ENCODE data around the gene SBK2. TPM values are rescaled to one million over a fixed set of nuclear protein-coding genes. Genes with fewer than 3 reads are reported as not detected.

The SBK2 gene
- total and polyA plus RNA-seq, 9 of the 15 experiments (the other 6 are each of a cell fraction or from before 2014, with no cell fraction given) = not detected

DNA sequence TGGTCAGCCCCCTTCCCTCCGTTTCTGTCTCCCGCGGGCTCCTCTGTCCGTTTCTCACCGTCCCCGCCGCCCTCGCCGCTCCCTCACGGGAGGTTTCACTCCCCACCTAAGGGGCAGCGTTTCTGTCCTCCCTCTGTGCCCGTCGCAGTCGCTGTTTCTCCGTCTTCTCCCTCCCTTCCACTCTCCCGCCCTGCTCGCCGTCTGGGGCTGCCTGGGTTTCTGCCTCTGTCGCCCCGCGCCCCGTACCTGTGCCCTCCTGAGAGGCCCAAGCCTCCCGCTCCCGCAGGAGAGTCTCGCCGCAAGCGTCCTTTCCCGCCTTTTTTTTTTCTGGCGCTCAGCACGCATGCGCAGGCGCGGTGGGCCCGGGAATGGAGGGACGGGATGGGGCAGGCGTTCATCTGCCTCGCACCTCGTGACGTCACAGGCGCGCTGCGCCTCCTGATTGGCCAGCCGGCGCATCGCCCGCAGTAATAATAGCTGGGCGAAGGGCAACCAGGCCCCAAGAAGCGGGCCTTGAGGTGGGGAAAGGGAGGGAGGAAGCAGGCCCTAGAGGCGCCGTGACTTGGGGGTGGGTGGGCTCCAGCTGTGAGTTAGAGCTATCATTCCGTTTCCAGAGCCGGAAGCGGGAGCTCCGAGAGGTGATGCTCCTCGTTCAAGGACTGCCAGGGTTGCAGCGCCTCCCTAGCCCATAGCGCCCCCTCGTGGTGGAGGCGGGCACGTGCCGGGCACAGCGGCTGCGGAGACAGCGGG is 33.3 kb downstream of the SBK2 start (continued):
- TF ChIP-seq, protein P1, sequence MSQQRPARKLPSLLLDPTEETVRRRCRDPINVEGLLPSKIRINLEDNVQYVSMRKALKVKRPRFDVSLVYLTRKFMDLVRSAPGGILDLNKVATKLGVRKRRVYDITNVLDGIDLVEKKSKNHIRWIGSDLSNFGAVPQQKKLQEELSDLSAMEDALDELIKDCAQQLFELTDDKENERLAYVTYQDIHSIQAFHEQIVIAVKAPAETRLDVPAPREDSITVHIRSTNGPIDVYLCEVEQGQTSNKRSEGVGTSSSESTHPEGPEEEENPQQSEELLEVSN (IDR thresholded peaks at IDR 0.05; ENCODE audit: borderline replicate concordance in 1 of 2, extremely low read depth in 1 of 2, insufficient read depth in 1 of 2, insufficient read length in 1 of 2, low read depth in 1 of 2, low read length in 1 of 2, poor library complexity in 1 of 2, severe bottlenecking in 1 of 2) = peak; percentile 97 to 100
- TF ChIP-seq JUND (IDR thresholded peaks at IDR 0.05; ENCODE audit: borderline replicate concordance, low read depth, low read length) (peak; percentile 34), JUND (tag; IDR thresholded peaks at IDR 0.05; ENCODE audit: borderline replicate concordance, low read depth, low read length) (peak; percentile 32; the same call in 1 of the 3 replicates), HMGXB4 (CRISPR knock-in tag; IDR thresholded peaks at IDR 0.05) (peak; percentile 97), CREB1 (IDR thresholded peaks at IDR 0.05) (peak; percentile 94), CREB1 (CRISPR knock-in tag; IDR thresholded peaks at IDR 0.05) (peak; percentile 99), SIN3A (IDR thresholded peaks at IDR 0.05; ENCODE audit: borderline replicate concordance in 2 of 2, control insufficient read depth in 1 of 2, low read depth in 2 of 2, low read length in 2 of 2) (no peak), CBFB (CRISPR knock-in tag; IDR thresholded peaks at IDR 0.05) (peak; percentile 96), ESRRA (IDR thresholded peaks at IDR 0.05; ENCODE audit: borderline replicate concordance, low read depth) (peak; percentile 69), RERE (CRISPR knock-in tag; IDR thresholded peaks at IDR 0.05; ENCODE audit: borderline replicate concordance) (peak; percentile 100), IRF2 (CRISPR knock-in tag; IDR thresholded peaks at IDR 0.05) (peak; percentile 95), ZNF121 (CRISPR knock-in tag; conservative IDR thresholded peaks at IDR 0.05) (peak; percentile 72)
- TF ChIP-seq, protein P2, sequence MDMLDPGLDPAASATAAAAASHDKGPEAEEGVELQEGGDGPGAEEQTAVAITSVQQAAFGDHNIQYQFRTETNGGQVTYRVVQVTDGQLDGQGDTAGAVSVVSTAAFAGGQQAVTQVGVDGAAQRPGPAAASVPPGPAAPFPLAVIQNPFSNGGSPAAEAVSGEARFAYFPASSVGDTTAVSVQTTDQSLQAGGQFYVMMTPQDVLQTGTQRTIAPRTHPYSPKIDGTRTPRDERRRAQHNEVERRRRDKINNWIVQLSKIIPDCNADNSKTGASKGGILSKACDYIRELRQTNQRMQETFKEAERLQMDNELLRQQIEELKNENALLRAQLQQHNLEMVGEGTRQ (CRISPR knock-in tag; IDR thresholded peaks at IDR 0.05) = peak; percentile 76
- TF ChIP-seq, protein P3, sequence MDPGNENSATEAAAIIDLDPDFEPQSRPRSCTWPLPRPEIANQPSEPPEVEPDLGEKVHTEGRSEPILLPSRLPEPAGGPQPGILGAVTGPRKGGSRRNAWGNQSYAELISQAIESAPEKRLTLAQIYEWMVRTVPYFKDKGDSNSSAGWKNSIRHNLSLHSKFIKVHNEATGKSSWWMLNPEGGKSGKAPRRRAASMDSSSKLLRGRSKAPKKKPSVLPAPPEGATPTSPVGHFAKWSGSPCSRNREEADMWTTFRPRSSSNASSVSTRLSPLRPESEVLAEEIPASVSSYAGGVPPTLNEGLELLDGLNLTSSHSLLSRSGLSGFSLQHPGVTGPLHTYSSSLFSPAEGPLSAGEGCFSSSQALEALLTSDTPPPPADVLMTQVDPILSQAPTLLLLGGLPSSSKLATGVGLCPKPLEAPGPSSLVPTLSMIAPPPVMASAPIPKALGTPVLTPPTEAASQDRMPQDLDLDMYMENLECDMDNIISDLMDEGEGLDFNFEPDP (CRISPR knock-in tag; IDR thresholded peaks at IDR 0.05) = no peak
